Nephron (organoid): Measurements from ENCODE around the gene RPL27.

Experiments used
- H3K27ac Mint-ChIP-seq, 3 experiments: 2 replicates each; pipeline ENCODE4 v1.8.0; 2020; ENCODE audit warnings: mixed read lengths in 3 of 3, mild to moderate bottlenecking in 2 of 3, moderate library complexity in 1 of 3
- H3K27me3 Mint-ChIP-seq: 2 replicates; pipeline ENCODE4 v1.8.0; 2021; ENCODE audit warnings: low read depth, mild to moderate bottlenecking, moderate library complexity, mixed read lengths
- H3K36me3 Mint-ChIP-seq: 2 replicates; pipeline ENCODE4 v1.8.0; 2020; ENCODE audit warnings: low read depth, mixed read lengths
- H3K4me1 Mint-ChIP-seq: 2 replicates; pipeline ENCODE4 v1.8.0; 2020; ENCODE audit warnings: mixed read lengths
- H3K4me3 Mint-ChIP-seq, 3 experiments: 2 replicates each; pipeline ENCODE4 v1.8.0; 2020; ENCODE audit warnings: mild to moderate bottlenecking in 3 of 3, mixed read lengths in 3 of 3, moderate library complexity in 2 of 3
- H3K9me3 Mint-ChIP-seq: 2 replicates; pipeline ENCODE4 v1.8.0; 2020; ENCODE audit warnings: mixed read lengths
- TF ChIP-seq, protein P1 (sequence below), 3 experiments: fragments of 200-600 bp; sonication (generic); IDR thresholded peaks; one replicate each; pipeline ENCODE4 v1.5.0; 2021; ENCODE audit warnings: antibody characterized with exemption in 3 of 3; ENCODE audit not compliant: unreplicated experiment in 3 of 3

The RPL27 gene

DNA sequence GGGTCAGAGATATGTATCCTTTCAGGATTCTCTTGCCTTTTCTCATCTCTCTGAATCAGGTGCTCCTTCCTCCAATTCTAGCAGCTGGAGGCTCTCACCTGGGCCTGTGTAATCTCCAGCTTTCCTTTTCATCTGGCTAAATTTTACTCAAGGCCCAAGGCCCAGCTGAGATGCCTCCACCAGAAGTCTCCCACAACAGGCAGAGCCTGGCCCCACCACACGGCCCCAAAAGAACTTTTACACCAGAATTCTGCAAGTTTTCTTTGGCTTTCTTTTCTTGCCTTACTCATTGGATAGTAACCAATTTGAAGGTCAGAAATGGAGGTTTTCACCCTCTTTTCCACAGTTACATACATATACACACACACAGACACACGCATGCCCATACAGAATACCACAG is 41.4 kb downstream of the RPL27 start:
- no peak overlapping the region for H3K27ac Mint-ChIP-seq
- no peaks in the 10 kb centered on the region for H3K9me3 Mint-ChIP-seq
- H3K4me3 Mint-ChIP-seq = no peak overlapping the region
- peaks cover 4% of the 10 kb centered on the region for H3K4me1 Mint-ChIP-seq
- TF ChIP-seq, protein P1, sequence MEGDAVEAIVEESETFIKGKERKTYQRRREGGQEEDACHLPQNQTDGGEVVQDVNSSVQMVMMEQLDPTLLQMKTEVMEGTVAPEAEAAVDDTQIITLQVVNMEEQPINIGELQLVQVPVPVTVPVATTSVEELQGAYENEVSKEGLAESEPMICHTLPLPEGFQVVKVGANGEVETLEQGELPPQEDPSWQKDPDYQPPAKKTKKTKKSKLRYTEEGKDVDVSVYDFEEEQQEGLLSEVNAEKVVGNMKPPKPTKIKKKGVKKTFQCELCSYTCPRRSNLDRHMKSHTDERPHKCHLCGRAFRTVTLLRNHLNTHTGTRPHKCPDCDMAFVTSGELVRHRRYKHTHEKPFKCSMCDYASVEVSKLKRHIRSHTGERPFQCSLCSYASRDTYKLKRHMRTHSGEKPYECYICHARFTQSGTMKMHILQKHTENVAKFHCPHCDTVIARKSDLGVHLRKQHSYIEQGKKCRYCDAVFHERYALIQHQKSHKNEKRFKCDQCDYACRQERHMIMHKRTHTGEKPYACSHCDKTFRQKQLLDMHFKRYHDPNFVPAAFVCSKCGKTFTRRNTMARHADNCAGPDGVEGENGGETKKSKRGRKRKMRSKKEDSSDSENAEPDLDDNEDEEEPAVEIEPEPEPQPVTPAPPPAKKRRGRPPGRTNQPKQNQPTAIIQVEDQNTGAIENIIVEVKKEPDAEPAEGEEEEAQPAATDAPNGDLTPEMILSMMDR (IDR thresholded peaks at IDR 0.05; ENCODE audit: unreplicated experiment in 3 of 3) = no peak
- H3K27me3 Mint-ChIP-seq = peaks cover 5% of the 10 kb centered on the region
- H3K36me3 Mint-ChIP-seq = no peaks in the 10 kb centered on the region

DNA sequence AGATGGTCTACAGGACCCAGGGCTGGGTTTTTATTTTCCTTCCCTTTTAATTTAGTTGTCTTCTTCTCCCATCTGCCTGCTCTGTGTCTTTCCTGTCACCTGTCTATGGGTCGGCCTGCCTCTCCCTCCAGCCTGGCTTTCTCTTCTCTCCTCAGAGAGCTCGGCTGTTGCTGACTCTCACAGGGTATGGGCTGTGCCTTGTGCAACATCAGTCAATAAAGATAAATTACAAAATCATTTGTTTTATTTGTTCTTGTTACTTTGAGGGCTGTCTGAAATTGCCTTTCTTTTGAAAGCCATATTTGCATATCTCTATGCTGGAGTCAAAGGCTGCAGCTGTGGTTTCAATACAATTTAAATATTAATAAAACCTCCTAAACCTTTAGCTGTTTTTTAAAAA is 42.4 kb downstream of the RPL27 start:
- TF ChIP-seq, protein P1 (IDR thresholded peaks at IDR 0.05; ENCODE audit: unreplicated experiment in 3 of 3) = no peak
- Mint-ChIP-seq H3K4me3 (no peak overlapping the region), H3K36me3 (no peaks in the 10 kb centered on the region), H3K9me3 (no peaks in the 10 kb centered on the region), H3K27ac (peak overlapping the region in 1 of 3 experiments; percentile 18), H3K27me3 (peaks cover 5% of the 10 kb centered on the region), H3K4me1 (no peaks in the 10 kb centered on the region)

DNA sequence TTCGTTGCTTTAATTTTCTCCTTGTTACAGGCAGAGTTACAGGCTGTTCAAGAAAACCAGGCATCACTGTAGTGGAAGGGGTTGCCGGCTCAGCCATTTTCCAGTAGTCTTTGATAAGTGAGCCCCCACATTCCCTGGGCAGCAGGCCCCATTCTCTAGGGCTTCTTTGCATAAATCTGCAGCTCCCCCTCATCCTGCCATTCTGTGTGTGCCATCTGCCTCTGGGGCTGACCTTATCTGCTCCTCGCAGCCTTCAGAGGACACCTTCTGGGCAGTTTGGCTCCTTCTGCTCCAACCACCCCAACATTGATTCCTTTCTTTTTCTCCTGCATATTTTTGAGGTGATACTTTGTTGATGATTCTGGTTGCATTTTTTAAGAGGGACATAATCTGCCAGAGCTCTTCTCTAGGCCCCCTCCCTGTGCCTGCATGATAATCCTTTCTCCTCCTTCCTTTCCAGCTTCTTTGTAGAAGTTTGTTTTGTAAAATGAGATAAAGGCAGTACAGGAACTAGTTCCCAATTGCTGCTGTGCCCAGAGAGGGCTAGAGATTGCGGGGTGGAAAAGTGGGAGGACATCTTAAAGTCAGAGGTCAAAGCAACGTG is 43.9 kb downstream of the RPL27 start:
- no peak overlapping the region for H3K27ac Mint-ChIP-seq
- TF ChIP-seq, protein P1 (IDR thresholded peaks at IDR 0.05; ENCODE audit: unreplicated experiment in 3 of 3) = no peak
- no peak overlapping the region for H3K4me3 Mint-ChIP-seq
- H3K9me3 Mint-ChIP-seq = no peaks in the 10 kb centered on the region
- no peaks in the 10 kb centered on the region for H3K4me1 Mint-ChIP-seq
- H3K36me3 Mint-ChIP-seq = peaks cover 1% of the 10 kb centered on the region
- H3K27me3 Mint-ChIP-seq = peaks cover 5% of the 10 kb centered on the region

DNA sequence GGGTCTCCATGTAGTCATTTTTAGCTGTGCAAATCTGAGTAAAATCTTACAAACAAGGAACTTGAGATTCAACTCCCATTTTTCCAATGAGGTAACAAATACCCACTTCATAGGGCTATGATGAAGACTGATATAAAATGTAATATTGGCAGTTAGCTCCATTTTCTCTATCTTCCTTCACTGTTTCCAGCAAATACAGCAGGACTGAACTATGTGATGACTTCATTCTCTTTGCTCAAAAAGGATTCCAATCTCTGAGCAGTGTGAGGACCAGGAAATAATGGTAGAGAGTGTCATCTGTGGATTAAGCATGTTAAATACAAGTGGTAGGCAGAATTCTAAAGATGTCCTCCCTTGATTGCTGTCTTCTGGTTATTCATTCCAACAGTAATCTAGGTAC is 45.1 kb downstream of the RPL27 start:
- Mint-ChIP-seq H3K27ac (no peak overlapping the region), H3K4me3 (no peak overlapping the region), H3K4me1 (no peaks in the 10 kb centered on the region), H3K9me3 (no peaks in the 10 kb centered on the region), H3K27me3 (no peaks in the 10 kb centered on the region), H3K36me3 (peaks cover 5% of the 10 kb centered on the region)
- TF ChIP-seq, protein P1 (IDR thresholded peaks at IDR 0.05; ENCODE audit: unreplicated experiment in 3 of 3) = no peak

DNA sequence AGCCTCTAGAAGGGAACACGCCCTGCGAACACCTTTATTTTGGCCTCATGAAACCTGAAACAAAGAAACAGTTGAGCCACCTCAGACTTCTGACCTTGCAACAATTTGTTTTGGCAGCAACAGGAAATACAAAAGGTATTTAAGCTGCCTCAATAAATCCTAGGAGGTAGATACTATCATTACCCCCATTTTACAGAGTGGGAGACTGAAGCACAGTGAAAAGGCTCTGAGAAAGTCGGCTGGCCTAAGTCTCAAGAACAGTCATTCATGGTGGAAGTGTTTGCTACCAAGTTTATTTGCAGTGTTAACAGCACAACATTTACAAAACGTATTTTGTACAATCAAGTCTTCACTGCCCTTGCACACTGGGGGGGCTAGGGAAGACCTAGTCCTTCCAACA is 45.8 kb downstream of the RPL27 start:
- Mint-ChIP-seq H3K4me1 (no peaks in the 10 kb centered on the region), H3K27me3 (no peaks in the 10 kb centered on the region), H3K36me3 (peaks cover 8% of the 10 kb centered on the region), H3K9me3 (no peaks in the 10 kb centered on the region), H3K4me3 (no peak overlapping the region), H3K27ac (no peak overlapping the region)
- TF ChIP-seq, protein P1 (IDR thresholded peaks at IDR 0.05; ENCODE audit: unreplicated experiment in 3 of 3) = no peak

DNA sequence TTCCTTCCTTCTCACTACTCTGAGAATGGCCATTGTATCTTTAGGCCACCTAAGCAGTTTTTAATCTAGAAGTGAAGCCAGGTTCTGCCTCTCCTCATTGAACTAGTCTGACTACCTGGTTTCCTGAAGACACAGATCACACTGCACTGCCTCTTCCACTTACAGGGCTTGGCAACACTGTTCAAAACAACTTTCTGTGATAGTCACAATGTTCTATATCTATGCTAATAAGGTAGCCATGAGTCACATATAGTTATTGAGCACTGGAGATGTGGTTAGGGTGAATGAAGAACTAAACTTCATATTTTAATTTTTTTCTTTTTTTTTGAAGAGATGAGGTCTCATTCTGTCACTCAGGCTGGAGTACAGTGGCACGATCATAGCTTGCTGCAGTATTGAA is 53.8 kb downstream of the RPL27 start:
- no peak overlapping the region for H3K4me3 Mint-ChIP-seq
- H3K36me3 Mint-ChIP-seq = peaks cover 37% of the 10 kb centered on the region
- H3K4me1 Mint-ChIP-seq = no peaks in the 10 kb centered on the region
- no peak overlapping the region for H3K27ac Mint-ChIP-seq
- no peaks in the 10 kb centered on the region for H3K27me3 Mint-ChIP-seq
- no peaks in the 10 kb centered on the region for H3K9me3 Mint-ChIP-seq
- TF ChIP-seq, protein P1 (IDR thresholded peaks at IDR 0.05; ENCODE audit: unreplicated experiment in 3 of 3) = no peak
